Neural progenitor cell (in vitro differentiated cells): ENCODE results near the gene MX2.

Experiments used
- CTCF ChIP-seq: fragments of 200-600 bp; sonication (generic); IDR thresholded peaks from 2 replicates; pipeline ENCODE4 v1.5.1; 2017; ENCODE audit warnings: antibody characterized with exemption, mild to moderate bottlenecking
- EZH2 ChIP-seq: fragments of 200-600 bp; sonication (generic); IDR thresholded peaks from 2 replicates; pipeline ENCODE4 v1.6.1; 2017; ENCODE audit warnings: antibody characterized with exemption, mild to moderate bottlenecking, moderate library complexity
- EZH2phosphoT487 ChIP-seq: fragments of 200-600 bp; sonication (generic); IDR thresholded peaks from 2 replicates; pipeline ENCODE4 v1.6.1; 2017; ENCODE audit warnings: antibody characterized with exemption

GRCh38 chr21:41432562-41433460 lies 71.0 kb downstream of the MX2 start:
- TF ChIP-seq EZH2 (no peak), CTCF (no peak), EZH2phosphoT487 (no peak)
